DMS153 treated with DMSO at 0.1 percent for 48 hours (cell line): ENCODE measurements around the gene RCCD1.

Experiments used
- DNase-seq: peaks from one replicate; lab custom pipeline; 2025; ENCODE audit not compliant: unreplicated experiment; lab: John Stamatoyannopoulos, UW

Gene RCCD1

DNA sequence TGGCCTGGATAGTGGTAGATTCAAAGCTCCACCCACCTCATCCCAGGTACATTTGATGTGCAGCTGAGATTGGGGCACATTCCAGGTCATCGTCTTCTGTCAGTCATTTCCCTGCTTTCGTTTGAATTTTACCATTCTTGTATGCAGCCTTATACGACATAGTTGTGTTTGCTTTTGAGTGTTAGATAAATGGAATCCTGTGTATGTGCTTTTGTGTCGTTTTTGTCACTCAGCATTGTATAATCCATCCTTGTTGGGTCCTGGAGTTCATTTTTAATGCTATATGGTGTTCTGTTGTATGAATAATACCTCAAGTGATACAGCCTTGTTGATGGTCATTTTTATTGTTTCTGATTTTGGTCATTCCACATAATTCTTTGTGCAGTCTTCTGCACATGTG, 7.3 kb downstream of the RCCD1 start:
- DNase-seq = no peak

DNA sequence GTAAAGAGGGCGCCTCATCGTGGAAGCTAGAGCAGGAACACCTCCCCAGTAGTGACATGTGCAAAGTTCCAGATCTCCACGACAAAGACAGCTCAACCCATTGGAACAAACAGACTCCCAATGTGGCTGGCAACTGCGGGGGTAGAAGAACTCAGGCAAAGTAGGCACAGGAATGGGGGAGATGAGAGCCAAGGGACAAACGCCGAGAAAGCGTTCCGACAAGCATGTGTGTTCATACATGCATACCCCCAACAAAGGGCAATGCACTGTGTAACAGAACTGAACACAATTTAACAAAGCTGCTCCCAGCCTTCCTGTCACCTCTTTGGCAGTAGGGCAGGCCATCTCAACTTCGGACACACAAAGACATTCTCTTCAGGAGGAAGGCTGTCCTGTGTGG, 11.6 kb downstream of the RCCD1 start:
- no peak for DNase-seq

DNA sequence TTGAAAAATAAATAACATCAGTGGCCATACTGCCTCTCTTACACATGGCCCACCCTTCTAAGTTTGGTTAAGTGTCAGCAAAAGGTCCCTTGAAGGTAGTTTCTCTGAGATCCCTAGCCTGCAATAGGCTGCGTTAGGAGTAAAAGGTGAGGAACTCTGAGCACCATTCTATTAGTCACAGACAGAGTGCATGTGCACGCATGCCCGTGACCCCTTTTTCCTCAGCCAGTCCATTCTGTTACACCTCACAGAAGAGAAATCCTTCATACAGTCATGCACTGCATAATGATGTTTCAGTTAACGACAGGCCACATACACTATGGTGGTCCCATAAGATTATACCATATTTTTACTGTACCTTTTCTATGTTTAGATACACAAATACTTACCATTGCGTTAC, 12.5 kb downstream of the RCCD1 start:
- DNase-seq = no peak

DNA sequence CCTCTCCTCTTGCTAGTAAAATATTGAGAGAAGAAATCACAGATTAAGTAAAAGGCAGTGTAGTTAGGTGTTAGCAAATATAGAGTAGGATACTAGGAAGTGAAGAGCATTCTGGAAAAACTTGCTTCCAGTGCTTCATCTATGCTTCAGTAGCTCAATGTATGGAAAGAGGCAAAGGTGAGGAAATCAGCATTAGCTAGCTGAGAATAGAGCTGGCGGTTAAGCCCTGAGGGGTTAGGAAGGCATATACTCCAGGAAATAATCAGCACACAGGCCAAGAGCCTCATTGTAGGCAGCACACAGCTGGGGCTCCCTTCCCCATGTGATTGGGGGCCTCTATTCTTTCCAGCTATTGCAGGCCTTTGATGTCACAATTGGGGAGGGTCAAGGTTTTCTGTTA, 13.8 kb downstream of the RCCD1 start:
- no peak for DNase-seq

DNA sequence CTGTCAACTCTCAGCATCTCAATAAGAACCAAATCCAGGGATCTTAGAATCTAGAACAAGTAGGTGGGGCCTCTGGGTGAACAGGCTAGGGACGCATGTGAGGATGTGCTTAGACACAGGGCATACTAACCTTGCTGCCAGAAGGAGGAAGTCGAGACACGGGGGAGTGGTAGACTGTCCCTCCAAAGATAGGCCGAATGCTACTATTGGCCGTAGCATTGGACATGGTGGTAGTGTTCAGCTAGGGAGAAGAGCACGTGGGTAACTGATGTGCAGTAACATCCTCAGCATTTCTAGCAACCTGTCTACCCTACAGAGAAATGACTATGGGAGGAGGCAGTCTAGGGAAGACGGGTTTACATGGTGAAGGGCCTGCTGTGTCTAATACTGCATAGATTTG, 15.6 kb downstream of the RCCD1 start:
- DNase-seq = no peak

DNA sequence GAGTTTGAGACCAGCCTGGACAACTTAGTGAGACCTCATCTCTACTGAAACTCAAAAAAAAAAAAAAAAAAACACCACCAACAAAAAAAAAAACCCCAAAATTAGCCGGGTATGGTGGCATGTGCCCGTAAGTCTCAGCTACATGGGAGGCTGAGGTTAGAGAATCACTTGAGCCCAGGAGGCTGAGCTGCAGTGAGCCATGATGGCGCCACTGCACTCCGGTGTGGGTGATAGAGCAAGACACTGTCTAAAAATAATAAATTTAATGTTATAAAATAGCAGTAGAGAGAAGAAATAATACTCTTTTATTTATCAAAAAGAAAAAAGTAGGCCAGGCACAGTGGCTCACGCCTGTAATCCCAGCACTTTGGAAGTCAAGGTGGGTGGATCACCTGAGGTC, 17.4 kb downstream of the RCCD1 start:
- no peak for DNase-seq

DNA sequence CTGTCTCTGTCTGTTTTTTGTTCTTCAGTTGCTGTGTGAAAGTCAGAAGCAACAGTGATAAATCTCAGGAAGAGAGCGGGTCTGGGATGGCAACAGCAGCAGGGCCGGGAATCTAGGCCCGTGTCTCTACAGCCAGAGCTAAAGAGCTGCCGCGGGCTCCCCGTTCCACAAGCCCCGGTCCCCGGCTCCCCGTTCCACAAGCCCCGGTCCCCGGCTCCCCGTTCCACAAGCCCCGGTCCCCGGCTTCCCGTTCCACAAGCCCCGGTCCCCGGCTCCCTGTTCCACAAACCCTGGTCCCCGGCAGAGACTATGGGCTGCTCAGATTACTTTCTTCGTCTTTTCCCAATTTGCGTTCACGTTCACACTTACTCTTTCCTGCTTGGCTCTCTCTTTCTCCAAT, 19.5 kb downstream of the RCCD1 start:
- DNase-seq = no peak

DNA sequence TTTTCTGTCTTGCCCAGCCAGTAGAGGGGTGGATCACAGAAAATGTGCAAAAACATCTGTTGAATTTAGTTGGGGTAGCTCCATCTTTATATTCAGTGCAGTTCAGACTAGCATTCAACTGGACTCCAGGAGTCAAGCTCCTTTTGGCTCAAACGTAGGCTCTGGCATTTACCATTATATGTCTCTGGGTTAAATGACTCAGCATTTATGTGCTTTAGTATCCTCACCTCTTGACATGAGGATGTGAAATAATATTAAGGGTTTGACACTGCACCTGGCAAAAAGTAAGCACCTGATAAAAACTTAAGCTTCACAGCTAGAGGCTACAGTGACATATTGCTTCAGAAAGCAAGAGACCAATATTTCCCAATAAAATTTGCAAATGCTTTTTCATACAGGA, 24.9 kb downstream of the RCCD1 start:
- DNase-seq = no peak

DNA sequence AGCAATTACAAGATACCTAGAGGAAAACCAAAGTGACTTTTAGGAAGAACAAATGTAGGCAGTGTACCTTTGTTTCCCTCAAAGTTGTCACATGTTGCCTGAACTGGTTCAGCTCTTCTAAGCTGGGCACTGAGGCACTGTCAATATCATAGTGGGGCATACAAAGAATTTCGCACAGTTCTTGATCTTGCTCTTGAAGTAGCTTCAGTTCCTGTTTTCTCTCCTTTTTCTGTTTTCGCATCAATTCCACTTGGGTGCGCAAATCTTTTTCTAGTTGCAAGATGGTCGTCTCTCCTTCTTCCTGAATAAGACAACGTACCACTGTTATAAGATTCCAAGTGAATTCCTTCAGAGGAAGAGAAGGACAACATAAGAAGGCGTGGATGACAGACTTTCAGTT, 27.0 kb downstream of the RCCD1 start:
- DNase-seq = no peak

DNA sequence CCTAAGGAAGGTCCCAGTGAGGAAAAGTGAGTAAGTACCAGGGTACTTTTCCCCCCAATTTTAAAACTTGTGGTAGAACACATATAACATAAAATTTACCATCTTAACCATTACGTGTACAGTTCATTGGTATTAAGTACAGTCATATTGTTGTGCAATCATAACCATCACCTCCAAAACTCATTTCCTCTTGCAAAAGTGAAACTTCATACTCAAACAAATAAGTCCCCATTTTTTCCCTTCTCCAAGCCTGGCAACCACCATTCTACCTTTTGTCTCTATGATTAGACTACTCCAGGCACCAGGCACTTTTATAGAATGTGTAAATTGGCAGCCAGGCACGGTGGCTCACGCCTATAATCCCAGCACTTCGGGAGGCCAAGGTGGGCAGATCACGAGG, 27.5 kb downstream of the RCCD1 start:
- no peak for DNase-seq

DNA sequence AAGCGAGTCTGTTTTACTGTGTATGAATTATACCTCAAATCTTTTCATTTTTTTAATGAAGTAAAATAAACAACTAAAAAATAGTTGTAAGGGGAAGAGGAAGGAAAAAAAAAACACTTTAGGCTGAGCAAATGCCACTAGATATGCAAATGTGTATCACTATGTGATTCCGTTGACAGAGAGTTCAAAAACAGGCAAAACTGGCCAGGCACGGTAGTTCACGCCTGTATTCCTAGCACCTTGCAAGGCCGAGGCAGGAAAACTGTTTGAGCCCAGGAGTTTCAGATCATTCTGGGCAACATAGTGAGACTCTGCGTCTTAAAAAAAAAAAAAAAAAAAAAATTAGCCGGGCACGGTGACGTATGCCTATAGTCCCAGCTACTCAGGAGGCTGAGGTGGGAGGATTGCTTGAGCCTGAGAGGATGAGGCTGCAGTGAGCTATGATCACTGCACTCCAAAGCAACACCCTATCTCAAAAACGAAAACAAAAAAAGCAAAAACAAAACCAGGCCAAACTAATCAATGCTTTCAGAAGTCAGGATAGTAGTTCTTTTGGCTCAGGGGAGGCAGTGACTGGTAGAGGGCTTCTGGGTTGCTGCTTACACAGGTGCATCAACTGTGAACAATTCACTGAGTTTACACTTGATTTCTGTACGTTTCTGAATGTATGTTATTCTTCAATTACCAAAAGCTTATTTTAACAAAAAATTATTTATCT, 32.3 kb downstream of the RCCD1 start:
- DNase-seq = no peak

DNA sequence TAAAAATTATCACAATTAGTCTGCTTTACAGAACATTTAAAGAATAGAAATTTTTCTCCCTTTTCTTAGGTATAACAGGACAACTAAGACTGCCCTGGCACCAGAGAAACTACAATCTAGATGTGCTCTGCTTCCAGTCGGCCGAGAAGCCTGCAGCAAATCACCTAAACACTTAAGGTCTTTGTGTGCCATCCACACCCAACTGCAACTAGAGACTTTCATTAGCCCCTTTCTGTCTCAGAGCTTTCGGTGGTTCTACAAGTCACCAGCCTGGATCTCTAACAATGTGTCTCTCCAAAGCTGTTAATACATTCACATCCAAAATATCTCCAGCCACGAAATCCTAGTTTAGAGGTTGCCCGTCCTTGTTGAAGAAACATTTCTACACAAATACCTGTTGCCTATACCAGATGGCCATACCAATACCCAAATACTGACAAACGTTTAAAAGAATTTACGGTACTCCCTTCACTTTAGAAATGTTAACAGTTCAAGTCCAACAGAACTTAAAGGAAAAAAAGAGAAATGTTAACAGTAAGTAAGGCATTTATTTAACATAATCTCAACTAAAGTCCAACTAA, 33.0 kb downstream of the RCCD1 start:
- DNase-seq = no peak

DNA sequence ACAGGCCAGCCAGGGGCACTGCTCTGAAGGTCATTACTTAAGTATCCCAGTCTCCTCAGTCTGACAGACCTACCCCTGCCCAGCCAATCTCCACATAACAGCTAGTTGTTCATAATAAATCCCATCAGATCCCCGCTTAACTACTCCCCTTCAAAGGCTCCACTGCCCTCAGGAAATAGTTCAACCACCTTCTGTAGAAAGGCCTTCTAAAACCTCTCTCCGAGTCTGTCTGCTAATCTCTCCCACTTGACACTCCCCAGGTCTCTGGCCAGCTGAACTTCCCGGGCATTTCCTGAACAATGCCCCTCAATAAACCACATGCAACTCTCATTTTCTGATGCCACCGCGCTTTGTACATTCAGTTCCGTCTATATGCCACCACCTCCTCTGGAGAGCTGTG, 33.6 kb downstream of the RCCD1 start:
- DNase-seq = no peak

DNA sequence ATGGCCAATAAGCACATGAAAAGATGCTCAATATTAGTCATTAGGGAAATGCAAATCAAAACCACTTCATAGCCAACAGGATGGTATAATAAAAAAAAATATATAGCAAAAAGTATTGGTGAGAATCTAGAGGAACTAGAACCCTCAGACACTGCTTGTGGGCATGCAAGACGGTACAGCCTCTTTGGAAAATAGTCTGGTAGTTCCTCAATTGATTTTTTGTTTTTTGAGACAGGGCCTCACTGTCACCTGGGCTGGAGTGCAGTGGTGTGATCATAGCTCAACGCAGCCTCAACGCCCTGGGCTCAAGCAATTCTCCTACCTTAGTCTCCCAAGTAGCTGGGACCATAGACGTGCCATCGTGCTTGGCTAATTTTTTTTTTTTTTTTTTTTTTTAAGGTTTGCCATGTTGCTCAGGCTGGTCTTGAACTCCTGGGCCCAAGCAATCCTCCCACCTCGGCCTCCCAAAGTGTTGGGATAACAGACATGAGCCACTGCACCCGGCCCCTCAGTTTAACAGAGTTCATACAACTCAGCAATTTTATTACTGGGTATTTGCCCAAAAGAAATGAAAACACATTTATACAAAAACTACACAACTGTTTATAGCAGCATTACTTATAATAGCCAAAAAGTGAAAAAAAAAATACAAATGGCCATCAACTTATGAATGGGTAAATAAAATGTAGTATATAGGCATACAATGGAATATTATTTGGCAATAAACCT, 34.5 kb downstream of the RCCD1 start:
- DNase-seq = no peak

DNA sequence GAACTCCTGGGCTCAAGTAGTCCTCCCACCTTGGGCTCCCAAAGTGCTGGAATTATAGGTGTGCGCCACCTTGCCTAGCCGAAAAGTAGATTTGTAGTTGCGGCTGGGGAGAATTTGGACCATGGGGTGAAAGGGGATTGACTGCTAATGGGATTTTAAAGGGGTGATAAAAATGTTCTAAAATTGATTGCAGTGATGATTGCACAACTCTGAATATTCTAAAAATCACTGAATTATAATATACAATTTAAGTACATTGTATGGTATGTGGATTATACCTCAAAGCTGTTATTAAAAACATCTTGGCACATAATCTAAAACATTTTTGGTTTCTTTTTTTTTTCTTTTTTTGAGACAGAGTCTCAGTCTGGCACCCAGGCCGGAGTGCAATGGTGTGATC, 35.8 kb downstream of the RCCD1 start:
- no peak for DNase-seq

DNA sequence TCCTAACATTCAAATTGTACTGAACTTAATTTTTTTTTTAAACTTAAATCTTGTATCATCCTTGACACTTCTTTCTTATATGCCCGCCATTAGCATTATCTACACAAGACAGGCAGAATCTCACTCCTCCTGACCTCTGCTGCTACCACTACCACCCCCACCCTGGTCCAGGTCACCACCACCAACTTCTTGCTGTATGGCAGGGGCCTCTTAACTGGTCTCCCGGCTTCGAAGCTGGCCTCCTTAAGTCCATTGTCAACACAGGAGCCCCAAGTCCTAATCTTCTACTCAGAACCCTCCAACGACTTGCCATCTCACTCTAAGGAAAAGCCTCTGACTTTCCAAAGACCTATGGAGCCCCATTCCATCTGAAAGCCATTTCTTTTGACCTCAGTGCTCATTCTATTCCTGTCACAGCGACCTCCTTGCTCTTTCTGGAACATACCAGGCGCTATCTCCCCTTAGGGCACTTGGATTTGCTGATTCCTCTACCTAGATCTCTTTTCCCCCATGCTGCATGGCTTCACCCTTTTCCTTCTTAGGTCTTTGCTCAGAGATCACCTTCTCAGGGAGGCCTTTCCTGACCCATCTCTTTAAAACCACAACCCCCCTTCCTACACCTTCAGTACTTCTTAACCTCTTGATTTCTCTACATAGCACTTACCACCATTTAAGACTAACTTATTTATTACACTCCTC, 37.1 kb downstream of the RCCD1 start:
- DNase-seq = no peak

DNA sequence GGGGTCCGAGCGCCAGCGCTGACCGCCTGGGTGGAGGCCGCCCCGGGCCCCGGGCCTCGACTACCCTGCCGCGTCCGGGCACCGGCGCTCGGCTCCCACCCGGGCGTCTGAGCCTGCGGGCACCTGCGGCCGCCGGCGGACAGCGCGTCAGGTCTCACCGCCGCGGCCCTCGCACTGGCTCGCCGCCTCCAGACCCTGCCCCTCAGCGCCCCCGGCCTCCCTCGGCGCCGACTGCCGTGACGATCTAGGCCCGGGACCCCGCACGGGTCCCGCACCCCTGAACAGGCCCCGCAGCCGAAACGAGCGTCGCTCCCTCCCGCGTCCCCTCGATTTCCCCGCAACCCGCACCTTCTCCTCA, 39.4 kb downstream of the RCCD1 start:
- no peak for DNase-seq

DNA sequence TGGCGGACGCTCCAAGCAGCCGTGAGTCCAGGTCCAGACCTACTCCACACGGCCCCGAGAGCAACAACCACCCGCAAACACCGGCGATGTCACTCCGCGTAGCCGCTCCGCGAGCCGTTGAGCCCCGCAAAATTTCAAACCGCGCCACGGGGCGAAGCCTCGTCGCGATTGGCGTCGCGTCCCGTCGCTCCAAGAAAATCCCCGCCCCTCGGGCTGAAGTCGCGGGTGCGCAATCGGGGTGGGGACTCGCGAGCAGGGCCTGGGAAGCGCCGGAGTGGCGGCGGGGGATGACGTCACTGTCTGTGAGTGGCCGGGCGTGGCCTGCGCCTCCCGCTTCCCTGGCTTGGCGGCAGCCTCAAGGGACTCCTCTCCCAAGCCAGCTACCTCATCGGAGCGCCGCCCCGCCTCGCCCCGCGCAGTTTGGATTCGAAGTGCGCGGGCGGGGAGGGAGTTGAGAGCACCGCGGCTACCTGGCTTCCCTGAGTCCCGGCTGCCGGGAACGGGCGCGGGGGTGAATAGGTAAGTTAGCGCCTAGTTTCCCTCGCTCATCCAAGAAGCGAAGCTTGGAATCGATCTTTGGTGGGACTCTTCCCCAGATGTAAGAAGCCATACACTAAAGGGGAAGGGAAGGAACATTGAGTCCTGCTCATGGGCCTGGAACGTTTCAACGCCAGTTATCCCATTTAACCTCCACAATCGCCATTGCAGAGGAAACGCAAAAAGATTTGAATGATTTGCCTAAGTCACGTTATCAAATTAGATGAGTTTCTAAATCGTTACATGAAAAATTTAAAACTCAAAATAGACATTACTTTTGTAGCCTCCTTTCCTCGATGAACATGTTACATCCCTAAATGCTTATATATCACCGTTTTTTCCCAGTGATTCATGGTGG, 40.0 kb downstream of the RCCD1 start, which contains the start of gene PRC1:
PRC1 (minus strand) TSS at position 119 of the 895 bp plus-strand sequence; CDS start at position 1, 118 bp downstream.
- peak; percentile 69 for DNase-seq

DNA sequence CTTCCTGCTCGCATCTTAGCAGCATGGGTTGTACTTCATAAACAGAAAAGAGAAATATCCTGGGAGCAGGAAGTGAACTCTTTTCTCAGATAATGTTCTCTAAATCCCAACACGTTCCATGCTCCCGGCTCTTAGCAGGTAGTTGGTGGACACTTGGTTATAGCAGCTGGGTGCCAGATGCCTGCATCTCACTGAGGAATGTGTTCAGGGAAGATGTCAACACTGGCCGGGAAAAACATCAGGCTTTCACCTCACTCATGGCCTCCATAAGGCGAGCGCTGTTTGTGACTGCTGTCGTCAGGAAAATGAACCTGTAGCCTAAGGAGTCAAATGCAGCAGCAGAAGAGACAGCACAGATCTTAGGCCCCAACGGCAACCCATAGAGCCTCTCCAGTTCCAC, 44.1 kb downstream of the RCCD1 start:
- DNase-seq = no peak

DNA sequence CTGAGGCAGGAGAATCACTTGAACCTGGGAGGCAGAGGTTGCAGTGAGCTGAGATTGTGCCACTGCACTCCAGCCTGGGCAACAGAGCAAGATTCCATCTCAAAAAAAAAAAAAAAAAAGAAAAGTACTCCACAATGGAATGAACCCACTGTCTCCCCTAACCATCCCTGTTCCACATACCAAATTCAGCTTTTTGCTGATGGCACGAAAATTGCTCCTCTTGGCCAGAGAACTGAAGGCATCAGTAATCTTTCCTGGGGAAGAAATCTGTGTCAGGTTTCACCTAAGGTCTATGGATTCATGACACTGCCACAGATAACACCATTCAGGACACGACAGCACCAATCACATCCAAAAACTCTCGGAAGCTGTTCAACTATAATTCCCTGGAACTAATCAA, 46.5 kb downstream of the RCCD1 start:
- no peak for DNase-seq

DNA sequence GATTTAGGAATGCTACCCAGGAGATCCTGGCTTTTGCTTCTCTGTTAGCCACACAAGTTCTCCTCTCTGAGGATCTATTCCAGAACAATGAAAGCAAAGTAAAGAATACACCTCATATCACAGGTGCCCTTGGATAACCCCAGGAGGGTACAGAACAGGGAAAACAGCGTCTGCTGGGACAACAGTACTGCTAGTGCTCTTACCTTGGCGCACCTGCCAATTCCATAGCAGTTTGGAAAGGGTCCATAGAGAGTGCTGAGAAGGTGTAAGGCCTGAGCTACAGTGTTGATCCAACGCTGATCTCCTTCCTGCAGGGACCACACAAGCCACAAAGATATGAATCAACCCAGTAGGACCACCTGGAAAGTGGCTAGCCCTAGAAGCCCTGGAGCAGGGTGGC, 52.6 kb downstream of the RCCD1 start:
- no peak for DNase-seq
